Heart left ventricle (tissue), 13 donors: Measurements from ENCODE around the gene ST3GAL6.

Experiments used
- POLR2A ChIP-seq, 2 donors: fragments of 450-650 bp; IDR thresholded peaks; one replicate each; pipeline ENCODE4 v1.6.1; 2017; ENCODE audit warnings: antibody characterized with exemption in 2 of 2, mild to moderate bottlenecking in 2 of 2, moderate library complexity in 2 of 2
- TF ChIP-seq, protein P1 (sequence below), 12 donors: fragments of 200-600 bp; sonication (generic) in 4 of 12; IDR thresholded peaks; one replicate each; pipeline versions ENCODE4 v1.5.0 to v1.8.0; 2018 to 2022; ENCODE audit warnings: antibody characterized with exemption in 12 of 12, mild to moderate bottlenecking in 5 of 12
- donor health status: ischemic (EF 13 %, LVEDD 7.1; RV severe dilation, severe dysfunction).
- donor health status: DM: no; HTN: yes; CAD: no.
- donor health status: DM: no; HTN: no; CAD: no.
- donor health status: ischemic (EF 25% LVEDD 6.9; RV normal size, moderate dysfunction).
- donor health status: ischemic (EF 25% LVEDD 5.7; RV mildly dilated, moderate dysfunction).
- donor health status: ischemic (EF 35%, LVEDD 5.7; RV mildly dilated, moderate dysfunction).
- donor health status: nonischemic (EF 11% LVEDD 7.7; RV severe dilation, severe dysfunction).
- donor health status: DM: yes; HTN: yes; CAD: no.
- donor health status: PGD.
- donor health status: ischemic (EF 29% LVEDD 5.4; RV normal size, mild dysfunction).
- donor health status: nonischemic (EF 23%, LVEDD 6.1; RV moderate dilation, normal function).

GRCh38 chr3:98722389-98722788, 40.8 kb upstream of the ST3GAL6 start:
- TF ChIP-seq, protein P1, sequence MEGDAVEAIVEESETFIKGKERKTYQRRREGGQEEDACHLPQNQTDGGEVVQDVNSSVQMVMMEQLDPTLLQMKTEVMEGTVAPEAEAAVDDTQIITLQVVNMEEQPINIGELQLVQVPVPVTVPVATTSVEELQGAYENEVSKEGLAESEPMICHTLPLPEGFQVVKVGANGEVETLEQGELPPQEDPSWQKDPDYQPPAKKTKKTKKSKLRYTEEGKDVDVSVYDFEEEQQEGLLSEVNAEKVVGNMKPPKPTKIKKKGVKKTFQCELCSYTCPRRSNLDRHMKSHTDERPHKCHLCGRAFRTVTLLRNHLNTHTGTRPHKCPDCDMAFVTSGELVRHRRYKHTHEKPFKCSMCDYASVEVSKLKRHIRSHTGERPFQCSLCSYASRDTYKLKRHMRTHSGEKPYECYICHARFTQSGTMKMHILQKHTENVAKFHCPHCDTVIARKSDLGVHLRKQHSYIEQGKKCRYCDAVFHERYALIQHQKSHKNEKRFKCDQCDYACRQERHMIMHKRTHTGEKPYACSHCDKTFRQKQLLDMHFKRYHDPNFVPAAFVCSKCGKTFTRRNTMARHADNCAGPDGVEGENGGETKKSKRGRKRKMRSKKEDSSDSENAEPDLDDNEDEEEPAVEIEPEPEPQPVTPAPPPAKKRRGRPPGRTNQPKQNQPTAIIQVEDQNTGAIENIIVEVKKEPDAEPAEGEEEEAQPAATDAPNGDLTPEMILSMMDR (IDR thresholded peaks at IDR 0.05) = no peak
- TF ChIP-seq POLR2A (IDR thresholded peaks at IDR 0.05) = no peak
